WTC11 (cell line): ENCODE measurements around the gene CFAP74.

ENCODE experiments used
- ATF3 ChIP-seq: sonication (generic); formaldehyde crosslinking; conservative IDR thresholded peaks from 2 replicates; pipeline ENCODE4 v1.8.1; 2022; ENCODE audit warnings: mild to moderate bottlenecking, missing genetic modification reagents
- CTCF ChIP-seq: fragments of 200-600 bp; IDR thresholded peaks from 2 replicates; pipeline ENCODE4 v1.8.0; 2022; ENCODE audit warnings: antibody characterized with exemption
- JUN ChIP-seq: sonication (generic); formaldehyde crosslinking; IDR thresholded peaks from 2 replicates; pipeline ENCODE4 v1.8.0; 2023; ENCODE audit warnings: mild to moderate bottlenecking, missing genetic modification reagents
- SMAD4 ChIP-seq: sonication (generic); formaldehyde crosslinking; IDR thresholded peaks from 2 replicates; pipeline ENCODE4 v1.8.0; 2022; ENCODE audit warnings: mild to moderate bottlenecking, missing genetic modification reagents
- SP1 ChIP-seq: sonication (generic); formaldehyde crosslinking; conservative IDR thresholded peaks from 2 replicates; pipeline ENCODE4 v1.8.1; 2022; ENCODE audit warnings: missing genetic modification reagents
- ZNF121 ChIP-seq: sonication (generic); formaldehyde crosslinking; IDR thresholded peaks from 2 replicates; pipeline ENCODE4 v1.8.0; 2023; ENCODE audit warnings: missing genetic modification reagents

GRCh38 chr1:2044510-2045319, 41.1 kb upstream of the CFAP74 start:
- peak; percentile 94 for TF ChIP-seq CTCF
- TF ChIP-seq SP1 (CRISPR knock-in tag): peak; percentile 59
- no peak for TF ChIP-seq SMAD4
- no peak for TF ChIP-seq ATF3 (CRISPR knock-in tag)
- no peak for TF ChIP-seq JUN (CRISPR knock-in tag)
- TF ChIP-seq ZNF121 (CRISPR knock-in tag): no peak
